ENCODE data around the gene C11orf54. TPM values are rescaled to one million over a fixed set of nuclear protein-coding genes. Genes with fewer than 3 reads are reported as not detected.

The C11orf54 gene
- total RNA-seq, 1 experiment from 2014 or later = 9.6 TPM

Small RNAs within 50 kb of the gene (small RNA-seq; reads per million reads assigned to genes)
- gene RF00019 (not detected), gene RF00493 (9.6 reads per million, percentile 91 among the genes with 10 or more reads in this experiment), gene SCARNA9 (0.11 reads per million), gene SNORA1 (not detected), gene SNORA18 (not detected), gene SNORA25 (not detected), gene SNORA32 (not detected), gene SNORA40 (not detected), gene SNORA8 (not detected), gene SNORD5 (not detected), gene SNORD6 (3,292 reads per million, percentile 99 among the genes with 10 or more reads in this experiment)

Other genes starting within 250 kb of the C11orf54 start
- 18.8 and 42.6 TPM in 2 replicates for gene SMCO4, start 198.3 kb upstream of the C11orf54 start, total RNA-seq (2014; rRNA removed; shearing (Covaris generic))
- 11.7 and 15.2 TPM in 2 replicates for gene CEP295, start 80.0 kb upstream of the C11orf54 start, total RNA-seq (2014; rRNA removed; shearing (Covaris generic))
- 118 and 126 TPM in 2 replicates for gene TAF1D, start 177 bp upstream of the C11orf54 start, total RNA-seq (2014; rRNA removed; shearing (Covaris generic))
- gene MED17, start 42.6 kb downstream of the C11orf54 start, total RNA-seq (2014; rRNA removed; shearing (Covaris generic)) = 26.8 and 28.6 TPM in 2 replicates
- gene VSTM5, start 108.9 kb downstream of the C11orf54 start, total RNA-seq (2014; rRNA removed; shearing (Covaris generic)) = not detected in 2 replicates